ENCODE results near the gene GM2A. TPM values are rescaled to one million over a fixed set of nuclear protein-coding genes. Genes with fewer than 3 reads are reported as not detected.

Gene GM2A
- total RNA-seq, 6 donors from 2014 or later: 27.2 to 129 (median 59.0) TPM

DNA sequence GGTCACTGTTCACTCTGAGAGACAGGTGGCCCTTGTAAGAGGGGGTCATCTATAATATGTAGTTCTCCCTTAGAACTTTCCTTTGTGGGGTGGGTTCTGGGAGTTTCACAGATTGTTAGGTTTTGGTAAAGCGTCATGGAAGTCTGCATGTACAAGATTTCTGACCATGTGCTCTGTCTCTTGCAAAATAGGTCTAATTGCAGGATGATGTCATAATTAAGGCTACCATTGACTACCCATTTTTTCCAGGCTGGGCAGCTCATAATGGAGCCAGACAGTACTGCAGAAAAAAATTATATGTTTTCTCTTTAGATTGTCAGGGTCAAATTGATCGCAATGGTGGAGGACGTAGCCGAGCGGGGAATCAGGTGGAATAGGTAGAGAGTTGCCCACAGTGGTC is 3.7 kb upstream of the GM2A start:
- Histone ChIP-seq H3K4me3 (no peak overlapping the region), H3K9me3 (no peaks in the 10 kb centered on the region), H3K36me3 (no peaks in the 10 kb centered on the region), H3K27ac (no peak overlapping the region), H3K4me1 (peaks cover 8 to 16% (median 10%) of the 10 kb centered on the region in 4 donors), H3K27me3 (no peaks in the 10 kb centered on the region)
- ATAC-seq (ENCODE audit: low FRiP score in 2 of 2) (no peak), DNase-seq (no peak)
- 77 to 89% methylated on average over 5 of the region's 5 CpGs for WGBS, 2 donors
- no peak for TF ChIP-seq POLR2A (IDR thresholded peaks at IDR 0.05)
- TF ChIP-seq, protein P1, sequence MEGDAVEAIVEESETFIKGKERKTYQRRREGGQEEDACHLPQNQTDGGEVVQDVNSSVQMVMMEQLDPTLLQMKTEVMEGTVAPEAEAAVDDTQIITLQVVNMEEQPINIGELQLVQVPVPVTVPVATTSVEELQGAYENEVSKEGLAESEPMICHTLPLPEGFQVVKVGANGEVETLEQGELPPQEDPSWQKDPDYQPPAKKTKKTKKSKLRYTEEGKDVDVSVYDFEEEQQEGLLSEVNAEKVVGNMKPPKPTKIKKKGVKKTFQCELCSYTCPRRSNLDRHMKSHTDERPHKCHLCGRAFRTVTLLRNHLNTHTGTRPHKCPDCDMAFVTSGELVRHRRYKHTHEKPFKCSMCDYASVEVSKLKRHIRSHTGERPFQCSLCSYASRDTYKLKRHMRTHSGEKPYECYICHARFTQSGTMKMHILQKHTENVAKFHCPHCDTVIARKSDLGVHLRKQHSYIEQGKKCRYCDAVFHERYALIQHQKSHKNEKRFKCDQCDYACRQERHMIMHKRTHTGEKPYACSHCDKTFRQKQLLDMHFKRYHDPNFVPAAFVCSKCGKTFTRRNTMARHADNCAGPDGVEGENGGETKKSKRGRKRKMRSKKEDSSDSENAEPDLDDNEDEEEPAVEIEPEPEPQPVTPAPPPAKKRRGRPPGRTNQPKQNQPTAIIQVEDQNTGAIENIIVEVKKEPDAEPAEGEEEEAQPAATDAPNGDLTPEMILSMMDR (IDR thresholded peaks at IDR 0.05): no peak
- no peak for TF ChIP-seq POLR2AphosphoS5 (IDR thresholded peaks at IDR 0.05)
- no peak for TF ChIP-seq EP300 (IDR thresholded peaks at IDR 0.05)

DNA sequence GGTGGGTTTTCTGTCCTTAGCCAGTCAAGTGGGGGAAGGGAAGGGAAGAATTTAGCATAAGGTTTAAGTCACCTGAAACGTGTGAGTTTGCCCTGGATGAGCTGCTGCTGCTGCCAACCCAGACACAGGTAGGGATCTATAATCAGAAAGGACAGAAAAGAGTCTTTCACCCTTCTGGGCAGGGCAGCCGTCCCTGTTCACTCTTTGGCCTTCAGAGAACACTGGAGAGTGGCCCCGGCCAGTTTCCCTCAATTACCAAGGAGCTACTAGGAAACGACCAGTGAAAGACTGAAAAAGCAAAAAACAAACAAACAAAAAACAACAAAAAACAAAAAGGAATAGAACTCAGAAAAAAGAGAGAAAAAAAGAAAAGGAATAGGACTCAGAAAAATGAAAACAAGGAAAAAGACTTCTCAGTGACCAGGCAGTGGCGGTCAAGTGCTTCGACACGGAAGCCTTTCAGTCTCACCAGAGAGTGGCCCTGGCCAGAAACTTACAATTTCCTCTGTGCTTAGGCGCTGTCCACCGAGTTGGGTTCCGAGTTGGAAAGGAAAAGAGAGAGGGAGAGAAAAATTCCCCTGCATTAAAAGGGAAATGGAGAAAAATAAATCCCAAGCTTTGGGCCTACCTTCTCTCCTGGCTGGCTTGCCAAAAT is 2.5 kb upstream of the GM2A start:
- no peak overlapping the region for H3K27ac ChIP-seq

DNA sequence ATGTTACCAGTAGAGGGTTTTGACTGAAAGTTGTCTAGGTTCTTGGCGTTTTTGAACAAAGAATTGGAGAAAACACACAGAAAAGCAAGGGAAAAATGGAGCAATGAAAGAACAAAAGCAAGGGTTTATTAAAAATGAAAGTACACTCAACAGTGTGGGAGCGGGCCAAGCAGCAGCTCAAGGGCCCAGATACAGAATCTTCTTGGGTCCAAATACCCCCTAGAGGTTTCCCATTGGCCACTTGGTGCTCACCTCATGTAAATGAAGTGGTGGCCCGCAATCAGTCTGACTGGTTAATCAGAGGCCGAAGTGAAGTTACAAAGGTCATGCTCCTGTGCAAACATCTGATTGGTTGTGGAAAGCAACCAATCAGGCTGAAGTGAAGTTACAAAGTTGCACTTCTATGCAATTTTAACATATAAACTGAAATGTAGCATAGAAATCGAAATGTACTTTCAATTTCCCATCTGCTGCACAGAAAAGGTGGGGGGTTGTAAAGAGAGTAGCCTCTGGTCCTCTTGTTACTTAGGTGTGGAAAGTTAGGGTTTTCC is 1.9 kb upstream of the GM2A start:
- TF ChIP-seq, protein P1 (IDR thresholded peaks at IDR 0.05): no peak
- TF ChIP-seq POLR2A (IDR thresholded peaks at IDR 0.05) (peak in 1 of 4 donors; percentile 16), POLR2AphosphoS5 (IDR thresholded peaks at IDR 0.05) (no peak), EP300 (IDR thresholded peaks at IDR 0.05) (no peak)
- ATAC-seq (ENCODE audit: low FRiP score in 2 of 2): no peak

More for the DNA sequence above, 2.5 kb upstream of the GM2A start:
- H3K27me3 ChIP-seq: no peaks in the 10 kb centered on the region
- no peak for ATAC-seq (ENCODE audit: low FRiP score in 2 of 2)
- DNase-seq: no peak
- no peaks in the 10 kb centered on the region for H3K36me3 ChIP-seq
- H3K4me1 ChIP-seq: peaks cover 8 to 26% (median 15%) of the 10 kb centered on the region in 4 donors
- H3K9me3 ChIP-seq: no peaks in the 10 kb centered on the region
- TF ChIP-seq POLR2A (IDR thresholded peaks at IDR 0.05) (no peak), POLR2AphosphoS5 (IDR thresholded peaks at IDR 0.05) (no peak), EP300 (IDR thresholded peaks at IDR 0.05) (no peak)
- TF ChIP-seq, protein P1 (IDR thresholded peaks at IDR 0.05): no peak
- 93 to 94% methylated on average over 10 of the region's 10 CpGs for WGBS, 2 donors
- H3K4me3 ChIP-seq: no peak overlapping the region

DNA sequence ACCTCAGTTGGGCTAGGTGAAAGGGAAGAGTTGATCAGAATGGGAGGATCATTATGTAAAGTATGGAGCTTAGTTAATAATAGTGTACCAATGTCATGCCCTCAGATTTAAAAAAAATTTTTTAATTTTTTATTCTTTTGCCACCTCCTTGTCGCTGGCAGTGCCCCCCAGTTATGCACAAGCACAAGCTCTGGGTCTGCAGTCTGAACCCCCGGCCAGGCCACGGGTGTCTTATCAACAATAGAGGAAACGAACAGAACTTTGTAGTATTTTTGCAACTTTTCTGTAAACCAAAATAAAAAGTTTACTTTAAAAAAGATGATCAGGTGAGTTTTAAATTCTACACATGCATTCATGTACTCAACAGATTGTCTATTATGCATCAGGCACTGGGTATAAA is 1.4 kb upstream of the GM2A start:
- DNase-seq (no peak), ATAC-seq (ENCODE audit: low FRiP score in 2 of 2) (no peak)
- Histone ChIP-seq H3K36me3 (no peaks in the 10 kb centered on the region), H3K27me3 (no peaks in the 10 kb centered on the region), H3K9me3 (no peaks in the 10 kb centered on the region), H3K27ac (no peak overlapping the region), H3K4me3 (no peak overlapping the region), H3K4me1 (peaks cover 8 to 33% (median 17%) of the 10 kb centered on the region in 4 donors)
- no peak for TF ChIP-seq EP300 (IDR thresholded peaks at IDR 0.05)
- TF ChIP-seq POLR2AphosphoS5 (IDR thresholded peaks at IDR 0.05): no peak
- no peak for TF ChIP-seq POLR2A (IDR thresholded peaks at IDR 0.05)
- TF ChIP-seq, protein P1 (IDR thresholded peaks at IDR 0.05): no peak
- 86 to 90% methylated on average over 4 of the region's 4 CpGs for WGBS, 2 donors

More for the DNA sequence above, 1.9 kb upstream of the GM2A start:
- peak in 1 of 2 donors; percentile 26 for DNase-seq
- Histone ChIP-seq H3K36me3 (no peaks in the 10 kb centered on the region), H3K27ac (peak overlapping the region in 1 of 4 donors; percentile 0), H3K4me1 (peaks cover 8 to 32% (median 17%) of the 10 kb centered on the region in 4 donors), H3K4me3 (no peak overlapping the region), H3K9me3 (no peaks in the 10 kb centered on the region), H3K27me3 (no peaks in the 10 kb centered on the region)
- 81 to 83% methylated on average over 5 of the region's 5 CpGs for WGBS, 2 donors

Data from upper lobe of left lung (tissue), 6 donors.